ENCODE measurements around the gene ZEB1.

The ZEB1 gene

DNA sequence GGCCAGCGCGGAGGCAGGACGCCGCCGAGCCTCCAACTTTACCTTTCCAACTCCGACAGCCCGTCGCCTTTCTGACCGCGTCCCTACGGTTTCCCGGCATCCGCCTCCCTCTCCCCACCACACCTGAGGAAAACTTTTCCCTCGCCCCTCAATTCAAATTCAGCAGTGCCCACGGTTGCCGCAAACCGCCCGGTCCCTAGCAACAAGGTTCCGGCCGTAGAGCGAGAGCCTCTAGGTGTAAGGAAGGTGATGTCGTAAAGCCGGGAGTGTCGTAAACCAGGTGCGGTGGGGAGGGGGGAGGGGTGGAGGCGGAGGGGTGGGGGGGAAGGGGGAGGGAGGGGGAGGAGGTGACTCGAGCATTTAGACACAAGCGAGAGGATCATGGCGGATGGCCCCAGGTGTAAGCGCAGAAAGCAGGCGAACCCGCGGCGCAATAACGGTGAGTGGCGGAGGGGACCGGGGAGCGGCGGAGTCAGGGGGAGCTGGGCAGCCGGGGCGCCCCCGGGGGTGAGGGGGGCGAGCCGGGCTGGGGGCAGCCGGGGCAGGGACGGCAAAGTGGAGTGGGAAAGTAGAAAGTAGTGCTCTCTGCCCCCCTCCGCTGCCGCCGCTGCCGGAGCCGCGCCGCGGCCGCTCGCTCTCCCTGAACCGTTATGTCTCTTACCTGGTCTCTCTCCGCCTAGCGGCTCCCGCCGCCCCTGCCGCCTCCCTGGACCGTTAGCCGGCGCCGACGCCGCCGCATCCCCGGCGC lies at the start of gene ZEB1:
Gene ZEB1 (plus strand): TSS at position 363 of the 748 bp plus-strand sequence. CDS start 19 bp downstream, at position 382.
- H3K27me3 ChIP-seq (ENCODE audit: control insufficient read depth, low read length): no peaks in the 10 kb centered on the region
- H3K79me2 ChIP-seq (ENCODE audit: control insufficient read depth, low read length): peaks cover 78% of the 10 kb centered on the region
- no peaks in the 10 kb centered on the region for H3K9me3 ChIP-seq (ENCODE audit: control insufficient read depth, insufficient read depth, low read length)
- H3K4me1 ChIP-seq (ENCODE audit: control insufficient read depth, low read length): peaks cover 39% of the 10 kb centered on the region
- H3K27ac ChIP-seq (ENCODE audit: low read depth, low read length): peak within 1 kb of the TSS; percentile 83
- H3K4me2 ChIP-seq (ENCODE audit: low read length): peak within 1 kb of the TSS; percentile 85
- TF ChIP-seq, protein P1, sequence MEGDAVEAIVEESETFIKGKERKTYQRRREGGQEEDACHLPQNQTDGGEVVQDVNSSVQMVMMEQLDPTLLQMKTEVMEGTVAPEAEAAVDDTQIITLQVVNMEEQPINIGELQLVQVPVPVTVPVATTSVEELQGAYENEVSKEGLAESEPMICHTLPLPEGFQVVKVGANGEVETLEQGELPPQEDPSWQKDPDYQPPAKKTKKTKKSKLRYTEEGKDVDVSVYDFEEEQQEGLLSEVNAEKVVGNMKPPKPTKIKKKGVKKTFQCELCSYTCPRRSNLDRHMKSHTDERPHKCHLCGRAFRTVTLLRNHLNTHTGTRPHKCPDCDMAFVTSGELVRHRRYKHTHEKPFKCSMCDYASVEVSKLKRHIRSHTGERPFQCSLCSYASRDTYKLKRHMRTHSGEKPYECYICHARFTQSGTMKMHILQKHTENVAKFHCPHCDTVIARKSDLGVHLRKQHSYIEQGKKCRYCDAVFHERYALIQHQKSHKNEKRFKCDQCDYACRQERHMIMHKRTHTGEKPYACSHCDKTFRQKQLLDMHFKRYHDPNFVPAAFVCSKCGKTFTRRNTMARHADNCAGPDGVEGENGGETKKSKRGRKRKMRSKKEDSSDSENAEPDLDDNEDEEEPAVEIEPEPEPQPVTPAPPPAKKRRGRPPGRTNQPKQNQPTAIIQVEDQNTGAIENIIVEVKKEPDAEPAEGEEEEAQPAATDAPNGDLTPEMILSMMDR (IDR thresholded peaks at IDR 0.05; ENCODE audit: low read depth, low read length, poor library complexity, severe bottlenecking): peak; percentile 20
- no peak for TF ChIP-seq EZH2phosphoT487 (IDR thresholded peaks at IDR 0.05; ENCODE audit: borderline replicate concordance, low read length)
- no peaks in the 10 kb centered on the region for H3K9me2 ChIP-seq (replicated peaks; ENCODE audit: control insufficient read depth, low read length)
- peak within 1 kb of the TSS; percentile 94 for H3K4me3 ChIP-seq (ENCODE audit: low read length)
- H4K20me1 ChIP-seq (ENCODE audit: control insufficient read depth, insufficient read depth, low read depth, low read length): peaks cover 23% of the 10 kb centered on the region
- peaks cover 8% of the 10 kb centered on the region; the same call in 1 of the 2 replicates for H3F3A ChIP-seq (ENCODE audit: control insufficient read depth, insufficient read depth)
- peaks cover 18% of the 10 kb centered on the region for H3K36me3 ChIP-seq (ENCODE audit: control insufficient read depth, low read length)

GRCh38 chr10:31270954-31271353 lies 48.1 kb upstream of the ZEB1 start:
- TF ChIP-seq EZH2phosphoT487 (IDR thresholded peaks at IDR 0.05; ENCODE audit: borderline replicate concordance, low read length): no peak
- no peaks in the 10 kb centered on the region for H3K79me2 ChIP-seq (ENCODE audit: control insufficient read depth, low read length)
- no peaks in the 10 kb centered on the region for H3K9me2 ChIP-seq (replicated peaks; ENCODE audit: control insufficient read depth, low read length)
- H3K27ac ChIP-seq (ENCODE audit: low read depth, low read length): no peak overlapping the region
- no peaks in the 10 kb centered on the region for H3K27me3 ChIP-seq (ENCODE audit: control insufficient read depth, low read length)
- no peaks in the 10 kb centered on the region for H4K20me1 ChIP-seq (ENCODE audit: control insufficient read depth, insufficient read depth, low read depth, low read length)
- H3F3A ChIP-seq (ENCODE audit: control insufficient read depth, insufficient read depth): no peaks in the 10 kb centered on the region
- no peaks in the 10 kb centered on the region for H3K36me3 ChIP-seq (ENCODE audit: control insufficient read depth, low read length)
- no peak overlapping the region for H3K4me3 ChIP-seq (ENCODE audit: low read length)
- no peak overlapping the region for H3K4me2 ChIP-seq (ENCODE audit: low read length)
- H3K9me3 ChIP-seq (ENCODE audit: control insufficient read depth, insufficient read depth, low read length): peaks cover 3% of the 10 kb centered on the region; the same call in 1 of the 2 replicates
- peaks cover 4% of the 10 kb centered on the region; the same call in 1 of the 2 replicates for H3K4me1 ChIP-seq (ENCODE audit: control insufficient read depth, low read length)

DNA sequence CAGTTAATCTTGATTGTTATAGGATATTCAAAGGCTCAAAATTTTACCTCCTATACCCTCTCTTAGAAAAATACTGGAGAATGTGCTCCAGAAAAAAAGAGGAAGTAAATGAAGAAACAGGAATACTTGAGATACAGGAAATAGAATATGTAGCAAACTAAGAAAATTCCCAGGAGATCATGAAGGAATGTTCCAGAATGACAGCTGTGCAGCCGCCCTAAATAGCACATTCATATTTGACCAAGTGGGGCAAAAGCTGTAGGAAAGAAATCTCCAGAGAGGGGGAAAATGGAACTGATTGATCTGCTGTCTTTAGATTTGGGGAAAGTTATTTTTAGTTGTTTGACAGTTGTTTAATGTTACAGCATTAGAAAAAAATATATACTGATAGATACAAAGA lies 46.2 kb upstream of the ZEB1 start:
- Histone ChIP-seq H3K36me3 (ENCODE audit: control insufficient read depth, low read length) (no peaks in the 10 kb centered on the region), H3K27me3 (ENCODE audit: control insufficient read depth, low read length) (no peaks in the 10 kb centered on the region), H3K4me1 (ENCODE audit: control insufficient read depth, low read length) (peaks cover 4% of the 10 kb centered on the region; the same call in 1 of the 2 replicates), H3K4me2 (ENCODE audit: low read length) (no peak overlapping the region), H4K20me1 (ENCODE audit: control insufficient read depth, insufficient read depth, low read depth, low read length) (no peaks in the 10 kb centered on the region), H3K79me2 (ENCODE audit: control insufficient read depth, low read length) (no peaks in the 10 kb centered on the region), H3F3A (ENCODE audit: control insufficient read depth, insufficient read depth) (no peaks in the 10 kb centered on the region), H3K9me2 (replicated peaks; ENCODE audit: control insufficient read depth, low read length) (no peaks in the 10 kb centered on the region), H3K9me3 (ENCODE audit: control insufficient read depth, insufficient read depth, low read length) (peaks cover 3% of the 10 kb centered on the region; the same call in 1 of the 2 replicates), H3K27ac (ENCODE audit: low read depth, low read length) (no peak overlapping the region), H3K4me3 (ENCODE audit: low read length) (no peak overlapping the region)
- TF ChIP-seq, protein P1 (IDR thresholded peaks at IDR 0.05; ENCODE audit: low read depth, low read length, poor library complexity, severe bottlenecking): no peak
- no peak for TF ChIP-seq EZH2phosphoT487 (IDR thresholded peaks at IDR 0.05; ENCODE audit: borderline replicate concordance, low read length)

- Histone ChIP-seq H4K20me1 (ENCODE audit: control insufficient read depth, insufficient read depth, low read depth, low read length) (no peaks in the 10 kb centered on the region), H3K79me2 (ENCODE audit: control insufficient read depth, low read length) (no peaks in the 10 kb centered on the region), H3K27ac (ENCODE audit: low read depth, low read length) (no peak overlapping the region), H3K4me2 (ENCODE audit: low read length) (no peak overlapping the region), H3K36me3 (ENCODE audit: control insufficient read depth, low read length) (no peaks in the 10 kb centered on the region), H3K27me3 (ENCODE audit: control insufficient read depth, low read length) (no peaks in the 10 kb centered on the region), H3K4me1 (ENCODE audit: control insufficient read depth, low read length) (peaks cover 4% of the 10 kb centered on the region; the same call in 1 of the 2 replicates), H3K9me2 (replicated peaks; ENCODE audit: control insufficient read depth, low read length) (no peaks in the 10 kb centered on the region), H3K4me3 (ENCODE audit: low read length) (no peak overlapping the region), H3F3A (ENCODE audit: control insufficient read depth, insufficient read depth) (no peaks in the 10 kb centered on the region), H3K9me3 (ENCODE audit: control insufficient read depth, insufficient read depth, low read length) (peaks cover 3% of the 10 kb centered on the region; the same call in 1 of the 2 replicates)
- no peak for TF ChIP-seq EZH2phosphoT487 (IDR thresholded peaks at IDR 0.05; ENCODE audit: borderline replicate concordance, low read length)
- TF ChIP-seq, protein P1 (IDR thresholded peaks at IDR 0.05; ENCODE audit: low read depth, low read length, poor library complexity, severe bottlenecking): no peak
Measured at GRCh38 chr10:31273789-31274188, 45.2 kb upstream of the ZEB1 start.

All from DOHH2 (cell line).